Kidney (tissue), 14 donors: ENCODE measurements around the gene GP5. TPM values are rescaled to one million over a fixed set of nuclear protein-coding genes. Genes with fewer than 3 reads are reported as not detected.

Source experiments
- DNase-seq, 5 donors: peaks; one replicate each; pipeline ENCODE4 v3.0.0-alpha.2; 2013 to 2020
- FAIRE-seq: peaks from 2 replicates; lab custom pipeline; 2012; peaks lifted over from hg19 to GRCh38; lab: Jason Lieb, UNC
- H3K27ac ChIP-seq, 2 donors: one replicate each; pipeline ENCODE4 v1.7.0; 2013; ENCODE audit warnings: low read depth in 2 of 2, low read length in 2 of 2, inconsistent platforms in 1 of 2
- H3K27me3 ChIP-seq: one replicate; pipeline ENCODE4 v1.7.1; 2013; ENCODE audit warnings: low read length, inconsistent platforms; ENCODE audit not compliant: control insufficient read depth, insufficient read depth
- H3K36me3 ChIP-seq, 3 donors: one replicate each; pipeline versions ENCODE4 v1.7.0 to v1.7.1; 2013; ENCODE audit warnings: low read length in 3 of 3, control low read depth in 1 of 3, inconsistent platforms in 1 of 3; ENCODE audit not compliant: insufficient read depth in 3 of 3, control insufficient read depth in 2 of 3
- H3K4me1 ChIP-seq, 3 donors: one replicate each; pipeline versions ENCODE4 v1.7.0 to v1.7.1; 2013; ENCODE audit warnings: low read length in 3 of 3, inconsistent platforms in 1 of 3, low read depth in 1 of 3; ENCODE audit not compliant: control insufficient read depth in 2 of 3, insufficient read depth in 2 of 3
- H3K4me3 ChIP-seq, 3 donors: one replicate each; pipeline versions ENCODE4 v1.7.0 to v1.8.1; 2013; ENCODE audit warnings: low read length in 3 of 3, control low read depth in 1 of 3, inconsistent platforms in 1 of 3
- H3K9ac ChIP-seq, 3 donors: one replicate each; pipeline versions ENCODE4 v1.7.0 to v1.7.1; 2013; ENCODE audit warnings: low read length in 3 of 3, control low read depth in 1 of 3, inconsistent platforms in 1 of 3
- H3K9me3 ChIP-seq, 3 donors: one replicate each; pipeline versions ENCODE4 v1.7.0 to v1.7.1; 2013; ENCODE audit warnings: low read length in 3 of 3, control low read depth in 1 of 3, inconsistent platforms in 1 of 3; ENCODE audit not compliant: control insufficient read depth in 2 of 3, insufficient read depth in 1 of 3
- CTCF ChIP-seq: IDR thresholded peaks from 3 replicates; pipeline ENCODE4 v1.5.1; 2012; ENCODE audit warnings: mild to moderate bottlenecking, moderate library complexity, borderline replicate concordance; ENCODE audit not compliant: insufficient read depth; ENCODE audit errors: extremely low read depth
- intact Hi-C: fragments of 100-400 bp; cut with DNase I; formaldehyde crosslinking; loops from one replicate; pipeline ENCODE4 v1.11.1; 2022
- polyA plus RNA-seq: library from polyadenylated mRNA; stranded (reverse); fragments of 350-450 nt; fragmentation: Illumina TruSeq; extraction: RNeasy Lipid Tissue Mini Kit (QIAGEN cat#74804); gene quantifications from one replicate; pipeline ENCODE4 v1.2.3, GENCODE V29; 2014; ENCODE audit warnings: low read depth, low replicate concordance; ENCODE audit not compliant: insufficient read depth
- total RNA-seq: library from RNA; stranded (reverse); fragmentation: NEBNext Ultra II Directional; extraction: Animal tissue kit (Norgen Biotek cat#: 25700); gene quantifications from one replicate; pipeline ENCODE4 v1.2.1, GENCODE V29; 2021
- donor health status: control.
- donor health status: control.
- donor health status: control.
- donor health status: control.
- donor health status: control.
- donor health status: DM: yes; HTN: yes; CAD: no.
- donor health status: Normal renal cell carcinoma (clear cell type).

The GP5 gene
- total and polyA plus RNA-seq, 2 donors from 2014 or later, result 0.22 TPM; not detected in 1

- Histone ChIP-seq H3K36me3 (no peaks in the 10 kb centered on the region), H3K4me3 (no peak overlapping the region), H3K27me3 (no peaks in the 10 kb centered on the region), H3K27ac (no peak overlapping the region), H3K9ac (no peak overlapping the region), H3K9me3 (no peaks in the 10 kb centered on the region), H3K4me1 (no peaks in the 10 kb centered on the region)
- intact Hi-C loops, result no loop called here
- DNase-seq, result peak in 1 of 5 donors; percentile 46
- no peak for FAIRE-seq
- no peak for TF ChIP-seq CTCF
Measured at GRCh38 chr3:194381460-194381875, 17.6 kb downstream of the GP5 start.

GRCh38 chr3:194380326-194380725, 18.7 kb downstream of the GP5 start:
- FAIRE-seq (no peak), DNase-seq (no peak)
- Histone ChIP-seq H3K4me1 (no peaks in the 10 kb centered on the region), H3K9ac (no peak overlapping the region), H3K4me3 (no peak overlapping the region), H3K27me3 (no peaks in the 10 kb centered on the region), H3K9me3 (no peaks in the 10 kb centered on the region), H3K27ac (no peak overlapping the region), H3K36me3 (no peaks in the 10 kb centered on the region)
- intact Hi-C loops, result no loop called here
- no peak for TF ChIP-seq CTCF

GRCh38 chr3:194379651-194380050, 19.4 kb downstream of the GP5 start:
- H3K36me3 ChIP-seq, result no peaks in the 10 kb centered on the region
- no peak overlapping the region for H3K9ac ChIP-seq
- no peaks in the 10 kb centered on the region for H3K9me3 ChIP-seq
- intact Hi-C loops, result no loop called here
- H3K4me1 ChIP-seq, result no peaks in the 10 kb centered on the region
- no peak overlapping the region for H3K4me3 ChIP-seq
- TF ChIP-seq CTCF, result no peak
- DNase-seq (peak in 1 of 5 donors; percentile 14), FAIRE-seq (no peak)
- H3K27ac ChIP-seq, result no peak overlapping the region
- H3K27me3 ChIP-seq, result no peaks in the 10 kb centered on the region

GRCh38 chr3:194379231-194379630, 19.8 kb downstream of the GP5 start:
- H3K4me1 ChIP-seq, result no peaks in the 10 kb centered on the region
- H3K9ac ChIP-seq, result no peak overlapping the region
- H3K9me3 ChIP-seq, result no peaks in the 10 kb centered on the region
- H3K4me3 ChIP-seq, result no peak overlapping the region
- TF ChIP-seq CTCF, result no peak
- H3K27ac ChIP-seq, result no peak overlapping the region
- intact Hi-C loops, result no loop called here
- H3K27me3 ChIP-seq, result no peaks in the 10 kb centered on the region
- H3K36me3 ChIP-seq, result no peaks in the 10 kb centered on the region
- FAIRE-seq (no peak), DNase-seq (no peak)
